HG02571 (cell line): ENCODE data around the gene ZFP69.
"Not testable (repeated sequence)": the region's sequence is repeated elsewhere in the genome, so short reads cannot be mapped to it uniquely, and the experiment has no call there.

Experiments
- ATAC-seq: cut with Tn5 transposase; IDR thresholded peaks from one replicate; pipeline ENCODE4 v1.9.1; 2021; ENCODE audit warnings: mild to moderate bottlenecking, moderate library complexity; ENCODE audit not compliant: unreplicated experiment

Gene ZFP69

GRCh38 chr1:40476924-40477677, at the start of gene ZFP69:
ZFP69 (plus strand) TSS chr1:40477290; CDS start chr1:40479362, 2,072 bp downstream.
- ATAC-seq: no peak

GRCh38 chr1:40431385-40431784, 45.7 kb upstream of the ZFP69 start:
- no peak for ATAC-seq

- ATAC-seq: no peak
Observed at GRCh38 chr1:40432644-40433390, 44.3 kb upstream of the ZFP69 start.

GRCh38 chr1:40435471-40435870, 41.6 kb upstream of the ZFP69 start:
- no peak for ATAC-seq

GRCh38 chr1:40435876-40436275, 41.2 kb upstream of the ZFP69 start:
- ATAC-seq: no peak

- ATAC-seq: no peak
Observed at GRCh38 chr1:40438391-40439015, 38.6 kb upstream of the ZFP69 start.

GRCh38 chr1:40439247-40439646, 37.8 kb upstream of the ZFP69 start:
- no peak for ATAC-seq

GRCh38 chr1:40449684-40450494, 27.2 kb upstream of the ZFP69 start, which contains the start of gene ZFP69B:
ZFP69B (plus strand) TSS chr1:40450476; CDS start chr1:40450962, 486 bp downstream.
- ATAC-seq: peak; percentile 85

- ATAC-seq: peak; percentile 16
Observed at GRCh38 chr1:40450495-40451237, 26.4 kb upstream of the ZFP69 start.

- no peak for ATAC-seq
Observed at GRCh38 chr1:40451238-40451585, 25.9 kb upstream of the ZFP69 start.

GRCh38 chr1:40454873-40455272, 22.2 kb upstream of the ZFP69 start:
- no peak for ATAC-seq

- no peak for ATAC-seq
Observed at GRCh38 chr1:40462956-40463590, 14.0 kb upstream of the ZFP69 start.

- no peak for ATAC-seq
Observed at GRCh38 chr1:40469327-40469726, 7.8 kb upstream of the ZFP69 start.

GRCh38 chr1:40475268-40475667, 1.8 kb upstream of the ZFP69 start:
- no peak for ATAC-seq

- ATAC-seq: no peak
Observed at GRCh38 chr1:40477678-40478053, 576 bp downstream of the ZFP69 start.

GRCh38 chr1:40478276-40478675, 1.2 kb downstream of the ZFP69 start:
- ATAC-seq: no peak

GRCh38 chr1:40479156-40479555, 2.1 kb downstream of the ZFP69 start:
- no peak for ATAC-seq

GRCh38 chr1:40495315-40495903, 18.3 kb downstream of the ZFP69 start:
- ATAC-seq: no peak

GRCh38 chr1:40502651-40503050, 25.6 kb downstream of the ZFP69 start:
- not testable (repeated sequence) for ATAC-seq
